A172 (cell line): ENCODE measurements around the gene MGMT. TPM values are rescaled to one million over a fixed set of nuclear protein-coding genes. Genes with fewer than 3 reads are reported as not detected.

Experiments
- DNase-seq: peaks from one replicate; pipeline ENCODE4 v3.0.0-alpha.2; 2015; ENCODE audit warnings: low spot score
- total RNA-seq: library from RNA; depleted of rRNA; stranded (reverse); fragments of >200 nt; shearing (Covaris generic); gene quantifications from 2 replicates; pipeline ENCODE4 v1.2.3, GENCODE V29; 2014

Gene MGMT
- total RNA-seq, 1 experiment from 2014 or later: not detected

- DNase-seq: no peak
These were observed 11.4 kb upstream of the MGMT start for GRCh38 chr10:129455625-129456024.

GRCh38 chr10:129459762-129460539, 7.1 kb upstream of the MGMT start:
- DNase-seq: no peak

- no peak for DNase-seq
These were observed 4.7 kb upstream of the MGMT start for GRCh38 chr10:129462257-129462795.

- DNase-seq: no peak
These were observed 2.8 kb upstream of the MGMT start for GRCh38 chr10:129464251-129464650.

- DNase-seq: no peak
These were observed 992 bp upstream of the MGMT start for GRCh38 chr10:129465796-129466702.

- no peak for DNase-seq
These were observed 471 bp downstream of the MGMT start for GRCh38 chr10:129467359-129468064.

GRCh38 chr10:129468187-129468586, 1.1 kb downstream of the MGMT start:
- DNase-seq: no peak

- DNase-seq: no peak
These were observed 3.2 kb downstream of the MGMT start for GRCh38 chr10:129470103-129470851.

GRCh38 chr10:129471447-129472175, 4.6 kb downstream of the MGMT start:
- DNase-seq: no peak

- DNase-seq: no peak
These were observed 5.9 kb downstream of the MGMT start for GRCh38 chr10:129472696-129473555.

- no peak for DNase-seq
These were observed 7.6 kb downstream of the MGMT start for GRCh38 chr10:129474642-129475041.

GRCh38 chr10:129476431-129476830, 9.4 kb downstream of the MGMT start:
- no peak for DNase-seq

- no peak for DNase-seq
These were observed 10.0 kb downstream of the MGMT start for GRCh38 chr10:129477051-129477450.

GRCh38 chr10:129481641-129482040, 14.6 kb downstream of the MGMT start:
- no peak for DNase-seq

GRCh38 chr10:129483430-129484010, 16.5 kb downstream of the MGMT start:
- DNase-seq: no peak

- no peak for DNase-seq
These were observed 19.8 kb downstream of the MGMT start for GRCh38 chr10:129486805-129487204.

GRCh38 chr10:129491123-129491734, 24.2 kb downstream of the MGMT start:
- no peak for DNase-seq

- DNase-seq: no peak
These were observed 27.1 kb downstream of the MGMT start for GRCh38 chr10:129494176-129494575.

- DNase-seq: no peak
These were observed 27.7 kb downstream of the MGMT start for GRCh38 chr10:129494740-129495139.
